HL-60/S4 treated with phorbol 12-myristate 13-acetate at 8.2 ng/mL for 4 days and 3 days (cell line): ENCODE data around the gene NUDT15.
"Not testable (repeated sequence)": the region's sequence is repeated elsewhere in the genome, so short reads cannot be mapped to it uniquely, and the experiment has no call there.

Experiments used
- in situ Hi-C: fragments of 300-500 bp; cut with MboI; formaldehyde crosslinking; loops from 2 replicates; pipeline ENCODE4 v1.15.0; 2022; ENCODE audit warnings: low sequenced_read_pairs

NUDT15 gene

DNA sequence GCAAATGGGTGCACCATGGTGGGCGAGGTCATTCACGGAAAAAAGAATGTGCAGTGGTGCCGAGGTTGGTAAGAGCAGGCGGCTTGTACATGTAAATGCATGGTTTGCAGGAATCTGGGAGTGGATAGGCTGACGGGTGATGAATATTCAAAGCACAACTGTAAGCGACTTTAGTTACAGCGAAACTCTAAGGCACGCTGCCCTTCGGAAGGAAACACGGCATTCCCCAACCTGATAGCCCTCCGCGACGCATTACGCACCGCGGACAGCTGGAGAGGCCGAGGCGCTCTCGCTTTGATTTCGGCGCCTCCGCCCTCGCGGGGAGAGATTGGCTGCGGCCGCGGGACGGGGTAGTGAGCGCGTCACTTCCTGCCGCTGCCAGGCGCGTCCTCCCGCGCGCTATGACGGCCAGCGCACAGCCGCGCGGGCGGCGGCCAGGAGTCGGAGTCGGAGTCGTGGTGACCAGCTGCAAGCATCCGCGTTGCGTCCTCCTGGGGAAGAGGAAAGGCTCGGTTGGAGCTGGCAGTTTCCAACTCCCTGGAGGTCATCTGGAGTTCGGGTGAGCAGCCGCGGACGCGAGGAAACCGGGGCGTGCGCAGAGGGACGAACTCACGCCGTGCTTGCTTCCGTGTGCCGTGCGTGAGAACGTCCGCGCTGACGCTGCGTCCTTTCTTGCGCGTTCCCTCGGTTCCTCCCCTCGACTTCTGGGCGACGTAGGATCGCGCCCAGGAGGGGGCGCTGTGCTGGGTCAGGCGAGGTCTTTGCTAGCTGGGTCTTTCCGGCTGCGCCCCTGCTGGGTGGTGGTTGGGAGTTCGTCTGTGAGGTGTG is at the start of gene NUDT15:
TSS of gene NUDT15 (plus strand) at position 381 of the 828 bp plus-strand sequence. CDS start at position 402, 21 bp downstream.
- in situ Hi-C loops, result no loop called here

DNA sequence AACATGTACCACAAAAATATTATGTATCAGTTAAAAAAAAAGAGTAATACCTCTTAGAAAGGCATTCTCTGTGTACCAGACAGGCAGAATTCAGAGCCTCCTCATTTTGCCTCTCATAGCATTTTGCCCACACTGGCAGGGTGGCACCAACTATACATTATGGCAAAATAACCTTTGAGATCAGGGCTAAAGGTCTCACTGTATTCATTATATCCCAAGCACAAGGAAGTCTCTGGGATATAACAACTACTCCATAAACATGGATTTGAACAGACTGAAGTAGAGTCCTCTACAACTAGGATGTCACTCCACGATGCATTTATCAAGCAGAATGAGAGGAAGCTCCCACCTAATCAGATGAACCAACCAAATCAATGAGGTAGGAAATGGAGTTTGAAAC is 47.1 kb upstream of the NUDT15 start:
- in situ Hi-C loops, result no loop called here

DNA sequence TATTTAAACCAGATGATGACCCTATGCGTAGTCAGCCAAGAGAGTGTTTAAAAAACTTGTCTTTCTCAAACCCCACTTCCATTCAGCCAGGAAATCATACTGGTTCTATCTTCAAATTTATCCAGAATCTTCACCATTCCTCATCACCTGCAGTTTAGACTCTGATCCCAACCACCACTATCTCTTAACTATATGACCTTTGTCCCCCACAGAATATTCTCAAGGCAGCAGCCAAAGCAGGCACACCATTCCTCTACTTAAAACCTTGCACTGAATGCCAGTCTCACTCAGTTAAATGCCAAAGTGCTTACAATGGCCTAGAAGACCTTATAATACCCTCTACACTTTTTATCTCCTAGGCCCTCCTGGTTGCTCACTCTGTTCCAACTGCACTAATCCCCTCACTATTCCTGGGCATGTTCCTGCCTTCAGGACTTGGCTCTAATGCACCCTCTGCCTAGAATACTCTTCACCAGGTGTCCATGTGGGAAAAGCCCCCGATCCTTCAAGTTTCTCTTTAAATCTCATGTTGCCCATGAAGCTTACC is 46.5 kb upstream of the NUDT15 start:
- in situ Hi-C loops, result no loop called here

DNA sequence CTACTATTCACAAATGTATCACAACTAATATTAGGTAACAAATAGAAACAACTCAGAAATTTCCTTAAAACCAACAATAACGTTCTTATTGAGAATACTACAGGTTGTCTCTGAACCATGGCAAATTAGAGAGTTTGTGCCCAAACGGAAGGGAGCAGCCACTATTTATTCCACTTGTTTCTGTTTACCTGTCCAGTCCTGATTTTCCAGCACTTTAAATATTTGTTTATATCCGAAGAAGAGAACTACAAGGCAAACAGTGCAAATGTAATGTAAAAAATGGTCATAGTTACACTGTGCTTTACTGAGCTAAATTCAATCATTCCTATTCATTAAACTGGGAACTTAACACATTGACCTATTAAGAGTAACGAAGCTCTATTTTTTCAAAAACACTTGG is 45.7 kb upstream of the NUDT15 start:
- in situ Hi-C loops, result no loop called here

DNA sequence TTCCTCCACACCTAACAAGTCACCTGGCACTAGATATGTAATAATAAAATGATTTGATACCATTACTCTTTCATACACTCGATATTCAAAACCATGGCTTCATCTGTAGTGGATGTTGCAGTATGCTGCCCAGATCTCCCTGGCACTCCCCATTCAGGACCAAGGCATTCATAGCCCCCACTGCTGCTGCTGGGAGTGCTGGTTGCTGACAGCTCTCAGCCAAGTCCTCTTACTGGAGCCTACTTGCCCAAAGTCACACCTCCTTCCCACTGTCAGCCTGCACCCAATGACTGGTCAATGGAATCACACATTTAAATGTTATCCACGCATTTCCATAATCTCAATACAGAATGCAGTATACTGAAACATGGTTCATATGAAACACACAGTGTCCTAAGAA is 40.1 kb upstream of the NUDT15 start:
- in situ Hi-C loops, result no loop called here

DNA sequence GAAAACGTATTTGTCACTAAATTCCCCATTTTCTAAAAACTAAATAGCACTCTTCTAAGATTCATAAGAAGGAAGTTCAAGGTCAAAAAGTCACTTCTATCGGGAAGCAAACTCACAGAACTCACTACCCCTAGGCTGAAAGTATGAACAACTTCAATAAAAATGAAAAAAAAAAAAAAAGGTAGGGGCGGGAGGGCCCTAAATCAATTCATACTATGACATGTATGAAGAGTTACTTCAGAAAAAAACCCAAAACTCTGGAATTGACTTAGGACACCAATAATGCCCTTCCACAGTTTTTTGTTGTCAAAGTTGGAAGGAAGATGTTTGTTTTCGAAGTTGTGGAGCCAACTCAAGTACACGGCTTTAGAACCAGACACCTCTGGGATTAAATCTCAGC is 37.6 kb upstream of the NUDT15 start:
- in situ Hi-C loops, result no loop called here

DNA sequence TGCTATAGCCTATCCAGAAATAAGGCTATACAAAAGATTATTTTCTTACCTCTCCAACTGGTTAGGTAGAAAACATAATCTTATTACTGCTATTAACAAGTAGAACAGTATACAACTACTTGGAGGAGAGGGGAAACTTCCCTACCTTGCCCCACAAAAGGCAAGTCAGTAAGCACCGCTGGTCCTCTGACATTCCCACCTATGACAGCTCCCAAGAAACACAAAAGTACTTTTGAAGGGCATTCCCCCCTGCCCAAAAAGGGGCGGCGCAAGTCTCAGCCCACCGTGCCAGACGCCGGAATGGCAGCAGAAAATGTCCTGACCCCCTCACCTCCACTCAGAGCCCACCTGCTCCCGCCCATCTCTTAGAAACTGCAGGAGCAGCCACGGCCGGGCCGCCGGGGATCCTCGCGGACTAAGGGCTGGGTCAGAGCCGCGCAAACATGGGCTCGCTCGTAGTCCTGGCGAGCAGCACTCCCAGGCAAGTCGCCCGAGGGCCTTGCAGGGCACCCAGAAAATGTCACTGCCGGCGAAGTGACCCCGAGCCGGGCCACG is 36.9 kb upstream of the NUDT15 start:
- in situ Hi-C loops, result no loop called here

DNA sequence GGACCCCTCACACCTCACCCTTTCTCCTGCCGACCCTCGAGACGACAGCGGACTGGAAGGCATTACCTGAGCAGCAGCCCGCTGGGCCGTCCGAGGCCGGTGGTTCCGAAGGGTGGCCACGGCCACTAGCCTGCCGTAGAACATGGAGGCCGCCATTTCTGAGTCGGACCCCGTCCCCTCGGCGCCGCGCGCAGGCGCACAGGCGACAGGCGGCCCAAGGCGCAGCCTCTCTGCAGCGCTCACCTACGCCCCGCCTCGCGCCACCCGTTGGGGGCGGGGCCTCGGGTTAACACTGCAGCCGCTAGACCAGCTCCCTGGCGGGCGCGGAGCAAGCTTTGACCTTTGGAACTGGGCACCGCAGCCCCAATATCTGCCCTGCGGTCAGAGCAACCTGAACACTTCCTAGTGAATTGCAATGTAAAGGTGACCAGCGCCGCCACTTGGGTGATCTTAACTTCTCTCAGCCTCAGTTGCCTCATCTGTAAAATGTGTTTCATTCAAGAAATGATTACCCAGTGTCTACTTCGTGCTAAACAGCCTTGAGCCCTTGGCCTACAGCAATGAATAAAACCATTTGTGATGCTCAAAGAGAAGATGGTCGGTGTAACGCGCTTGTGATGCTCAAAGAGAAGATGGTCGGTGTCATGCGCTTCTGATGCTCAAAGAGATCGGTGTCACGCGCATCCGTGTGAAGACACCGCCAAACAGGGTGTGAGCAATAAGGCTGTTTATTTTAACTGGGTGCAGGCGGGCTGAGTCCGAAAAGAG is 36.2 kb upstream of the NUDT15 start, which contains the start of gene SUCLA2:
TSS of gene SUCLA2 (minus strand) at position 160 of the 768 bp plus-strand sequence. CDS start at position 156, 4 bp downstream.
- in situ Hi-C loops, result no loop called here

DNA sequence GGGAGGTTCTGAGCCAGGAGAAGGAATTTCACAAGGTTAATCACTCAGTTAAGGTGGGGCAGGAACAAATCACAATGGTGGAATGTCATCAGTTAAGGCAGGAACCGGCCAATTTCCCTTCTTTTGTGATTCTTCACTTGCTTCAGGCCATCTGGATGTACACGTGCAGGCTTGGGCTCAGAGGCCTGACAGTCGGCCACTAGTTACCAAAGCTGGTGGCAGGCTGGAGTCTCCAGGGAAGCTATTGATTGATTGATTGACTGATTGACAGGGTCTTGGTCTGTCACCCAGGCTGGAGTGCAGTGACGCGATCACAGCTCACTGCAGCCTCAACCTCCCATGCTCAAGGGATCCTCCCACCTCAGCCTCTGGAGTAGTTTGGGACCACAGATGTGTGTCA is 35.5 kb upstream of the NUDT15 start:
- in situ Hi-C loops, result not testable (repeated sequence)

DNA sequence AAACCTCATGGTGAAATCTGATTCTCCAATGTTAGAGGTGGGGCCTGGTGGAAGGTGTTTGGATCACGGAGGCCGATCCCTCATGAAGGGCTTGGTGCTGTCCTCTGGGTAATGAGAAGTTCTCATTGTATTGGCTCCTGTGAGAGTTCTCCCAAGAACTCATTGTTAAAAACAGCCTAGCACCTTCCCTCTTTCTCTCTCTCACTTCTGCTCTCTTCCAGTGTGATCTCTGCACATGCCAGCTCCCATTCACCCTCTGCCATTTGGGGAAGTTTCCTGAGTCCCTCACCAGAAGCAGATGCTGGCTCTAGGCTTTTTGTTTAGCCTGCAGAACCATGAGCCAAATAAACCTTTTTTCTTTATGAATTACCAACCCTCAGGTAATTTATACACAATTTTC is 33.3 kb upstream of the NUDT15 start:
- in situ Hi-C loops, result no loop called here

DNA sequence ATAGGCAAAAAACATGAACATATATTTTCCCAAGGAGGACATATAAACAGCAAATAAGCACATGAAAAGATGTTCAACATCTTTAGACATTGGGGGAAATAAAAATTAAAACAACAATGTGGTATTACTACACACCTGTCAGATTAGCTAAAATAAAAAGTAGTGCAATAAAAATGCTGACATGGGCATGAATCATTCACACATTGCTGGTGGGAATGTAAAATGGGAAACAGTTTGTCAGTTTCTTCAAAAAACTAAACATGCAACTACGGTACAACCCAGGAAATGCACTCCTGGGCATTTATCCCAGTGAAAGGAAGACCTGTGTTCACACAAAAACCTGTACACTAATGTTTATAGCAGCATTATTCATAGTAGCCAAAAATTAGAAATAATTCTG is 31.1 kb upstream of the NUDT15 start:
- in situ Hi-C loops, result no loop called here

DNA sequence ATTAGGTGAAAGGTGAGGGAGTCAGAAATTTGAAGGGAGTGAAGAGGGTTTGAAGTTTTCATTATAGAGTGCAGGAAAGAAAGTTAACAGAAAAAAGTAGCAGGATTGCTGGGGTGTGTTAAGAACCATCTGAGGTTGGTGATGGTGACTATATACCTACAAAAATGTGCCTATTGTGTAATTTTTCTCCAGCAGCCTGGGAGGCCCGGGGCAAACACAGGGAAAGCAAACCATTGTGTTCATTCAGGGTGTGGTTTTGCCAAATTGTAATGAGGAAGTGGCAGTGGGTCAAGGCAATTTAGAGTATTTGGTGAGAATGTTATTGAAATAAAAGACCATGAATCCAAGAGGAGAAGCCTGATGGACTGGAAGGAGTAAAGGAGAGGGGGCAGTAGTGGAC is 28.2 kb upstream of the NUDT15 start:
- in situ Hi-C loops, result no loop called here

DNA sequence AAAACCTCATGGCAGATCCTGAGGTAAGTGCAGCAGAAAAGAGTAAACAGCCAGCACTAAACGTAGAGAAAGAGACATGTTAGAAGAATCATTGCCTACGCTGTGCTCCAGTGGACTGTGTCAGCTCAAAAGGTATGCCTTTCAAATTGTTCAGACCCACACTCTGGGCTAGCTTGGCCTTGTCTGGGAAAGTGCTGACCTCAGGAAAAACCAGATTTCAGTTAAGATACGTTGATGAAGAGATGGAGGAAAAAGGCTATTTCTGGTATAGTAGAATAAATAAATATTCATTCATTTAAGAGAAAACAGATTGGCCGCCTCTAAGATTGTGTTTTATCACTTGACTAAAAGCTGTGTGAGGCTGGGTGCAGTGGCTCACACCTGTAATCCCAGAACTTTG is 26.8 kb upstream of the NUDT15 start:
- in situ Hi-C loops, result no loop called here

DNA sequence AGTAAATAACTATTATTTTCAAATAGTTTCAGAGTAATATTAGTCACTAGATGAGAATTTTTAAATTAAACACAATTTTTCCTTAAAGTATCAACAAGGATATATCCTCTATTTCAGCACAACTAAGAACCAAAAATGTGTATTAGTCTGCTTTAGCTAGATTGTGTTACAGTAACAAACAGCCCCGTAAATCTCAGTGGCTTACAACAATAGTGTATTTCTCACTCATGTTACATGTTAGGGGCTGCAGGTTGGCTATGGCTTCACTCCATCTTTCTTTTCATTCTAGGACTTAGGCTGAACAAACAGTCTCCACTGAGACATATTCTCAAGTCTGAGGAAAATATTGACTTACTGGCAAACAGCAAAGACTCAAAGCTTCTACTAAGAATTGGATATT is 24.9 kb upstream of the NUDT15 start:
- in situ Hi-C loops, result no loop called here

DNA sequence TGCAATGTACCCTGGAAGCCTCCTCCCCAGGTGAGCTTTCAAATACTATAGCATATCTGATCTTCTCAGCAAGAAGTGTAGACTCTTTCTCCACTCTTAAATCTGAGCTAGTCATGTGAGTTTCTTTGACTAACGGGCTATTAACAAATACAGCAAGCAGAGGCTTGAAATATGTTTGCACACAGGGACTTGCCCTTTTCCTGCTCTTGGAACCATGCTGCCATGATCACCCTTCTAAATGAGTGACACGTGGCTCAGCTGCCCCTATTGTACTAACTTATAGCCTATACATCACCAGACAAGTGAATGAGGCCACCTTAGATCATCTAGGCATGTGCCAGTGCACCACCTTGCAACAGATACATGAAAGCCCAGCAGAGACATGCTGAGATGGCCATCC is 23.2 kb upstream of the NUDT15 start:
- in situ Hi-C loops, result no loop called here

DNA sequence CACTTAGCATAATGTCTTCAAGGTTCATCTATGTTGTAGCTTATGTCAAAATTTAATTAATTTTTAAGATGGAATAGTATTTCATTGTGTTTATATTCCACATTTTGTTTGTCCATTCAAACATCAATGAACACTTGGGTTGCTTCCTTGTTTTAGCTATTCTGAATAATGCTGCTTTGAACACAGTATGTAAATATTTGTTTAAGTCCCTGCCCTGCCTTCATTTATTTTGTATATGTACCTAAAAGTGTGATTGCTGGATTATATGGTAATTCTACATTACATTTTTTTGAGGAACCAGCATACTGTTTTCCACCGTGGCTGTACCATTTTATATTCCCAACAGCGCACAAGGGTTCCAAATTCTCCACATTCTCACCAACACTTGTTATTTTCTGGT is 18.9 kb upstream of the NUDT15 start:
- in situ Hi-C loops, result no loop called here

DNA sequence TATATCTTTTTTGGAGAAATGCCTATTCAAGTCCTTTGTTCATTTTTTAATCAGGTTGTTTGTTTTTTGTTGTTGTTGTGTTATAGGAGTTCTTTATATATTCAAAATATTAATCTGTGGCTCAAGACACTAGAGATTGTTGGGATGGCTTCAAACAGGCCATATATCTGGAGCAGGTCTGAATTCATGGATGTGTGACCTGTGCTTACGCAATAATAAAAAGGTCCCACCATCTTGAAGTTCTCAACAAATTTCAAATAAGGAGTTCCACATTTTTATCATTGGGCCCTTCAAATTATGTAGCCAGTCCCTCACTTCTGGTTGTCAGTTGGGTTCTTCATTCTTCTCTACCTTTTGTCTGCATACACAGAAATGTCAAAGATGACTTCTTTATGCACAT is 17.7 kb upstream of the NUDT15 start:
- in situ Hi-C loops, result no loop called here

DNA sequence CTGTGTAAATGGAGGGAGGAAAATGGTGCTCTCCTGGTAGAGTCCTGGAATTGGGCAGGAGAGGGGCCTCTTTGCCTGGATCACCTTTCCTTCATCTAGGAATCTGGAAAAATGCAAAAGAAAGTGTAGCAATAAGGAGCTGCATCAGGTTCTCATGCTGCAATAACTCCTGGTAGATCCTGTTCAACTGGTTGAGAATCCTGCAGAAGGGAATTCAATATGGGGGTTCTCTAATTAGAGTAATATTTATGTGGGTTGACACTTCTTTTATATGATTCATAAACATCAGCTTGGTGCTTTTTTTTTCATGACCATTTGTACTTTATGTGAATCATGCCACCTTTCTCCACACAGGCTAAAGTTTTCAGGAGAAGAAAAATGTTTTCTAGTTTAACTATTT is 9.5 kb upstream of the NUDT15 start:
- in situ Hi-C loops, result no loop called here

DNA sequence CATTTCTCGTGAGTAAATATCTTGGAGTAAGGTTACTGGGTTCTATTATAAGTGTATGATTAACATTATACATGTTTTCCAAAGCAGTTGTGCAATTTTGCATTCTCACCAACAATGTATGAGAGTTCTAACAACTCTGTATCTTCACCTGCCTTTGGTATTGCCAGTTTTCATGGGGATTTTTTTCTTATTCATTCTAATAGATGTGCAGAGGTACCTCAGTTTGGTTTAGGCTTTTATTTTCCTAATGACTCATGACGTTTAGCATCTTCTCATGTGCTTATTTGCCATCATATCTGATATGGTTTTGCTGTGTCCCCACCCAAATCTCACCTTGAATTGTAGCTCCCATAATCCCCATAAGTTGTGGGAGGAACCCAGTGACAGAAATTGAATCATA is 7.7 kb upstream of the NUDT15 start:
- in situ Hi-C loops, result no loop called here

DNA sequence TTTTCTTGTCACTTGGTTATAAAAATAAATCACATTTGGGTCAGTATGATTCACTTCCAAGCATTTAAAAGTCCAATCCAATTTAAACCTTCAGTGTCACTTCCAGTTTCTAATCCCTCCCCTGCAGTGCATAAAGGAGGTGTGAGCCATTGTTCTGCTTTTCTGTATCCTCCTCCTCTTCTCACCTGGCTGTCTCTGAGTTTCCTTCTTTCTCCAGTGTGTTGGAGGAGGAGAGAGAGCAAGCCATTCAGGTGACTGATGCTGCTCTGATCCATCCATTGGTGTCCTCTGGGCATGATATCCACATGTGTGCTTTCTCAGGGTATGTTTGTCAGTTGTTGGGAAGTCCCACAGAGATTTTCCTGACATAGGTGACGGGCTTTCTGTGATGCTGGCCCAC is 1.2 kb downstream of the NUDT15 start:
- in situ Hi-C loops, result no loop called here

DNA sequence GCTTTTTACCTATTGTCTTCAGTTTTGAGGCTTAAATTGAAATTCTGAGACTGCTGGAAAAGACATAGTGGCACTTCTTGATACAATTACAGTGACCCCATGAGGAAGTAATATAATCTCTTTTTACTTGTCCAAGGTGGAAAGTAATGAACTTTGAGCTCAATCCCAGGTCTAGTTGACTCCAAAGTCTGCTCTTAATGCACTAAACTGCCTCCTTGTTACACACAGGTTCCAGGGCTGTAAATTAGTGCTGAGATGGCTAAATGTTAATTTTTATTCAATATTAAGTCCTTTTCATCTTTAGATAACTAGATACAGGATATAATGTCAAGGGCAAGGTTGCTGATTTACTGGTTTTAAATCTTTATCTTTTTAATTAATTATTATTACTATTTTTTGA is 2.5 kb downstream of the NUDT15 start:
- in situ Hi-C loops, result no loop called here

DNA sequence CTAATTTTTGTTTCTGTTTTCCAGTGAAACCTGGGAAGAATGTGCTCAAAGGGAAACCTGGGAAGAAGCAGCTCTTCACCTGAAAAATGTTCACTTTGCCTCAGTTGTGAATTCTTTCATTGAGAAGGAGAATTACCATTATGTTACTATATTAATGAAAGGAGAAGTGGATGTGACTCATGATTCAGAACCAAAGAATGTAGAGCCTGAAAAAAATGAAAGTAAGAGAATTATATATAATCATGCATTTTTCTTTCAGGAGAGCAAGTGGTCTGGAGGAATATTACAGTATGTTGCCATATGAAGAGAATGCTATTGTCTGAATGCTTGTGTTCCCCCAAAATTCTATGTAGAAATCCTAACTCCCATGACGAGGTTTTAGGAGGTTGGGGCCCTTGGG is 3.4 kb downstream of the NUDT15 start:
- in situ Hi-C loops, result no loop called here
